ELR (cell line): Measurements from ENCODE around the gene PPP1R10.
"Not testable (repeated sequence)": the region's sequence is repeated elsewhere in the genome, so short reads cannot be mapped to it uniquely, and the experiment has no call there.

ENCODE experiments used
- DNase-seq: peaks from one replicate; pipeline ENCODE4 v3.0.0-alpha.2; 2015; ENCODE audit warnings: low read depth

Gene PPP1R10

DNA sequence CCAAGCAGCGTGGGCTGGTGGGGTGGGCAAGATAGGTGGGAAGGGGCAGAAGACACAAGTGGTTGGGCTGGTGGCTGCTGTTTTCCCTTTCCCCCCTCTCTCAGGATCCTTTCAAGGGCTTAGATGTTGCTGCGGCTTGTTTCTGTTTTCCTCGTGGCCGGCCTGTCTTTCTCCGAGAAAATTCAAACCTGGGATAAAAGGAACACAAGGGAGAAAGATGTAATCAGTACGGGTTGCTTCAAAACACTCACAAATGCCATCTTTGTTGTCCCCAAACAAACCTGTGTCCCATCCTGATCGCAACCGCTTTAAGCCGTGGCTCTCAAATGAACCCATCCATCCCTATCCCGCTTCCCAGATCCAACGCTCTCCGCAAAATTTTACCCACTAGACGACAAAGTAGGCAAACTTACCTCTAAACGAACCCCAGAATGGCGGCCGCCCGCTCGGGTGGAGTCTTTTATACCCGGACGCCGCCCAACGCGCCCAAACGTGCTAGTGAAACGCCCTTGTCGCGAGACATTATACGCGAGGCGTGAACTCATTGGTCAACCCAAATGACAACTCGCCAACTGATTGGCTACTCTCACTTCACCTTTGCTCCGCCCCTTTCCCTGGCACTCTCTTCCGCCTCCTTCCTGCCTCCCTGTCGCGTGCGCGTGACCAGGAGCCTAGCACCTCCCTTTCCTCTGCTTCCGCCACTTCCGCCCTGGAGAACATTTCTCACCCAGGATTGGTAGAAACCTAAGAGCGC, at the start of gene PPP1R10:
TSS of gene PPP1R10 (minus strand) at position 433 of the 754 bp plus-strand sequence. CDS start 7,299 bp downstream, outside the sequence.
- peak; percentile 100 for DNase-seq

GRCh38 chr6:30666300-30666699, 49.3 kb upstream of the PPP1R10 start:
- DNase-seq: peak; percentile 61

DNA sequence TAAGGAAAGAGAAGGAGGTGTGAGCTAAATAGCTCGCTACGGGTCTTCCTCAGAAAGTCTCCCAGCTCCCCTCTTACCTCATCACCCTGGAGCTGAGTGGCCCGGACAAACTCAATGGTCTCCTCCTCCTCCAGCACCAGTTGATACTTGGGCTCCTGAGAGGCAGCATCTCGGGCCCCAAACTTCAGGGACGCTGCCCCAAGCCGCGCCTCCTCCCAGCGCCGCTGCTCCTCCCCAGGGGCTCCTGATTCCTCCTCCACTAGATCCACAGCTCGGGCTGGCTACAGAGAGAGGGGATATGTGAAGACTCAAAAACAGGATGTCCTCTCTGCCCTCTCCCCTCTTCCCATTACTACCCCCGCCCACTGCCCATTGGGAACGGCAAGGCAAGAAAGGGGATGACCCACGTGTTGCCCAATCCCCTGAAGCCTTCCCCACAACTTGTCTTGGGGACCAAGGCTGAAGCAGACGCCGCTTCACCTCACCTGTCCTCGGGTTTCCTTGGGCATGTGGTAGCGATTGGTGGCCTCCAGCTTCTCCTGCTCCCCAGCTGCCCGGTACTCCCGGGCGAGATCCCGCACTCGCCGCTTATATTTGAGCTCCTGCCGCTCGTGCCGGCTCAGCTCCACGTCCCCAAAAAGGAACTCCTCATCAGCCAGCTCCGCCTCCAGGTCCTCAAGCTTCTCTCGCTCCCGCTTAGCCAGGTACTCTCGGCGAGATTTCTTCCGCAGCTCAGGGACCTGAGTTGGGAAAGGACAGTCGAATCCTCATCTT, 48.1 kb upstream of the PPP1R10 start:
- no peak for DNase-seq

GRCh38 chr6:30657922-30658321, 40.9 kb upstream of the PPP1R10 start:
- not testable (repeated sequence) for DNase-seq

DNA sequence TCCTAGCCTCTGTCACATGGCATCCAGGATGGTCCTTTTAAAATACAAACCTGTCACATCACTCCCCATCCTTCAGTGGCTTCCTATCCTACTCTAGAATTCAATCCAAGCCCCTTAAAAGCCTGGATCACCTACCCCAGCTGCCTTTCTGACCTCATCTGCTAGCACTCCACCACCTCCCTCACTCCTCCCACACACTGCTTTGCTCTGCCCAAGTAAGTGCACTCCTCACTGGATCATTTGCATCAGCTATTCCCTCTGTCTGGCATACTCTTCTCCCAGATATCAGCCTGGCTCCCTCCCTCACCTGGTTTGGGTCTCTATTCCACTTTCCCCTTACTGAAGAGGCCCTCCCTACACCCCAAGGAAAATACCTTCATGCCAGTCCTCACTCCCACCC, 40.4 kb upstream of the PPP1R10 start:
- DNase-seq: no peak

- DNase-seq: no peak
Observed at GRCh38 chr6:30656513-30656912, 39.5 kb upstream of the PPP1R10 start.

- no peak for DNase-seq
Observed at GRCh38 chr6:30655743-30656094, 38.7 kb upstream of the PPP1R10 start.

DNA sequence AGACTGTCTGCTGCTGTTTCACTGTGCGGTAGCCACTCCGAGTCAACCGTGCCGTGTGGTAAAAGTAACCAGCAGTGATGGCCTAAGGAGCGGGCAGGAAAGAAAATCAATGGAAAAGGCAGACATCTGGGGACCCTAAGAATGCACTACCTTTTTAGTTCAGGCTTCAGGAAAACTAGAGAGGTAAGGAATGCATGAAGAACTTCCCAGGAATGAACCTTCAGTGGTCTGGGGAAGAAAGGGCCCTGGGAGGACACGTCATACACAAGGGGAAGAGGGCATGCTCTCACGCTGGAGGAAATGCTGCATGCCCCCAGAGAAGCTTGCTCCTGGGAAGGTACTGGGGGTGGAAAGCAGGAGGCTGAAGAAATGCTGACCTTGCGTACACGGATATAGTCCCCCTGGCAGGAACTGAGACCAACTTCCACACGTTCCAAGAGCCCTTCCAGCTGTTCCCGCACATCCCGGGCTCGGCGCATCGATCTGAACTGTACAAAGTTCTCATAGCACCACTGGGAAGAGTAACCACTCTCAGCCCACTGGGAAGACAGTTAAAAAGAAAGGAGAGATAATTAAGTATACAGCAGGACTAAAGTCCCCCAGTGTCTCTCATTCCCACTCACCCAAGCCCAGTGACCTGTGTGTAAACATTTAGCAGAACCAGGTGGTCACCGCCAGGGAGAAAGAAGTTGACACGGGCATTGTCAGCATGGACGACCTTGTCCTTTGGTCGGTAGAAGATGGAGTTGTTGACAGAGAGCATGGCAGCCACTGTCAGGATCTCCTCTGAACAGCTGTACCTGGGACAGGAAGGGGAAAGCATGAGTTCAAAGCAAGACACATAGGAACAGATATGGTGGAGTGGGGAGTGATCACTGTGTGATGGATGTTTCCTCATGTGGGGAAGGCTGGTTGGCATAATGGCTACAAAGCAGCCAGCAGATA, 38.0 kb upstream of the PPP1R10 start:
- DNase-seq: no peak

DNA sequence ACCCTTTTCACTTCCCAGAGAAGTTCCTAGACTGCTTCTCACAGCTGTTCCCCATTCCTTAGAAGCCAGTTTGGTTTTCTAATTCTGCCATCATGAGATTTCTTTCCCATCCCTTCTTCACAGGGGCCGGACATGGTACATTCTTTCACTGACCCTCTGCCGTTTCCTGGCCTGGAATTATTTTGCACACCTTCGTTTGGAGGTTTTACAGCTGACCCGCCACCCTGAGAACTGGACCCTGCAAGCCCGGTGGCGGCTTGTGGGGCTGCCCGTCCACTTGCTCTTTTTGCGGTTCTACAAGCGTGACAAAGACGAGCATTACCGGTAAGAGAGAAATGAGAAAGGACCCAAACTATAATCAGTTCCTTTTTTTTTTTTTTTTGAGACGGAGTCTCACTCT, 34.1 kb upstream of the PPP1R10 start:
- no peak for DNase-seq

DNA sequence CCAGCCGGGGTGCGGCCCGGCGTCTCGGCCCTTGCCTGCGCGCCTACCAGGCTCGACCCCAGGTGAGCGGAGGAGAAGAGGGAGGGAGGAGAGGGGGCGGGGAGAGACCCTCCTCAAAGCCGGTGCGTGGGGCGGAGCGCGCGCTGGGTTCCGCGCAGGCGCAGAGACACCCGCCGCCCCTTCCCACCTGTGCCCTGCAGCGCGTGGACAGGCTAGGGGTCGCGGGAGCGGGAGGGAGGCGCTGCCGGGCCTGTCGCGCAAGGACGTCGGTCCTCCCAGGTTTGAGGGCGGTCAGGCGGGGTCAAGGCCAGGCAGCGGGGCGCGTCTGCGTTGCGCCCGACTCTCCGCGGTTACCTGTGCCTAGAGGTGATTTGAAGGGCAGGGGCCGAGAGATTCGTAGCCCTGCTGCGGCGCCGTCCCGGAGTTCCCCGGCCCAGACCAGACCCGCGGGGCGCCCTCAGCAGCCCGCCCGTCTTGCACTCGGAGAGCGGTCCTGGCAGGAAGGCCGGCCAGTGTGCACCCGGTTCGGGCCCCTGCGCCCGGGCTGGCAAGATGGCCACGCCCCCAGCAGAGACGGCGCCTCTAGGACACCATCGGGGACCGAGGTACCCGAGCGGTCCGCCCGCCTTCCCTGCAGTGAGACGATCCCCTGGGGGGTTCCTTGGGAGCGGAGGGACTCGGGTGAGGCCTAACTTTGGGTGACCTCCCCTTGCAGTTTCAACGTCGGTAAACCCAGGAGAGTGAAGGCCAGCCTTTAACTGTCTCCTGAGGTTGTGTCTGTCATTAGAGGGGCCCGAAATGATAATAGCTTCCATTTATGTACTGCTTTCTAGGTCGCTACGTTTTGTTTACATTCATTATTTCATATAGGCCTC, 30.4 kb upstream of the PPP1R10 start:
- DNase-seq: peak; percentile 75

DNA sequence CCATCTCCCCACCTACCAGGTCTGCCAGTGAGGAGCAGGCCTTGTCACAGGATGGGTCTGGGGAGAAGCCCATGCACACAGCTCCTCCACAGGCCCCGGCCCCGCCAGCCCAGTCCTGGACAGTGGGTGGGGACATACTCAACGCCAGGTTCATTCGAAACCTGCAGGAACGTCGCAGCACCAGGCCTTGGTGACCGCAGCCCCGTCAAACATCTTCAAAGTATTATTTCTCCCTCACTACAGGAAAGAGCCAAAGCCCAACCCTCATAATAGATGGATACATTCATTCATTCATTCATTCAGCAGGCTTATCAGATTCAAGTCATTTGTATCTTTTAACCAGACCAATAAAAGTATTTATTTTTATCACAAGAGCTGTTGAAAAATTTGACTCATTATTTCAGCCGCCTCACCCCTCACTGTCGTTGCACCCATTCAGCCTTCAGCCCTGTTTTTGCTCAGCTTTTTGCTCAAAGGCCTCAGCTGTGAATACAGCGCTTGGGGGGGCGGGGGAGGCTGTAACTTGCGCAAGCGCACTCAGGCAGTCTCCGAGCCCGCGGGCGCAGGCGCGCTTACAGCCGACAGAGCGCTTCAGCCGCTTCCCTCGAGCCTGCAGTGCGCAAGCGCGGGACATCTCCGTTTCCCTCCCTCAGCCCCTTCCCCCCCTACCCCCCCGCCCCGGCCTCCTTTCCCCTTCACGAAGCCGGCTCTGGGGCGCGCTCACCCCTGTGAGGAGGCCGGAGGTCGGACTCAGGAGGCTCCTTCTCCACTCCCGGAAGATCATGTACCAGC, 29.6 kb upstream of the PPP1R10 start, which contains the start of gene C6orf136:
TSS of gene C6orf136 (plus strand) at position 684 of the 792 bp plus-strand sequence. CDS start at position 783, 99 bp downstream.
- peak; percentile 95 for DNase-seq

- DNase-seq: peak; percentile 13
Observed at GRCh38 chr6:30645989-30646388, 28.9 kb upstream of the PPP1R10 start.

GRCh38 chr6:30644769-30645168, 27.7 kb upstream of the PPP1R10 start:
- DNase-seq: no peak

GRCh38 chr6:30643656-30644055, 26.6 kb upstream of the PPP1R10 start:
- no peak for DNase-seq

DNA sequence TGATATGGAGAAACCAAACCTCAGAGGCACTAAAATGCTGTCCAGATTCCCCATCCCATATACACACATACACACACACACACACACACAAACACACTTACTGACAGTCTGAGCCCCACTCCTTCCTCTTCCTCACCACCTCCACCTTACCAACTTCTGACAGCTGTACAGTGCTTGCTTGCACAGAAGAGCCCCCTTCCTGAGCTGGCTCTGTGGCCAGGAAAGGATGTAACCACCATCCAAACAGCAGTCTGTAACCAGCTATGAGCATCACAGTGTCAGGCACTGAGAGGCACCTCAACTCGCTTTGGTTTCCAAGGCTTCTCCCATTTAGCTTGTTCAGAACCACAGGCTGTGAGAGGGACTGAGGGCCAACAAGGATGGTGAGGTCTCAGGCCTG, 24.0 kb upstream of the PPP1R10 start:
- DNase-seq: no peak

- DNase-seq: no peak
Observed at GRCh38 chr6:30640481-30640880, 23.4 kb upstream of the PPP1R10 start.

DNA sequence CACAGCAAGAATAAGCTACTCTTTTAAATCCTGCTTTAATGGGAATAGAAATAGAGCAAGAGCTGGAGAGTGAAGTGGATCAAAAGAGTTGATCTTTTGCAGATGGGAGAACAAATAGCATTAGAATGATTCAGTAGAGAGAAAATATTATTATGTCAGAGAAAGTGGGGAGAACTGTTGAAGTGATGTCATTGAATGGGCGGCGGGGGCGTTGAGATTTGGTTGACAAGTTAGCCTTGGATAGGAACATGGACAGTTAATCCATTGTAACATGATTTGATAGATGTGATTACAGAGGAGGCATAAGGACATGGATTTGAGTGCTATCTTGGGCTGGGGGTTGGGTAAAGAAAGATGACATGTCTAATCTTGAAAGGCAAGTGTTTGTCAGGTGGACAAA, 18.8 kb upstream of the PPP1R10 start:
- no peak for DNase-seq

DNA sequence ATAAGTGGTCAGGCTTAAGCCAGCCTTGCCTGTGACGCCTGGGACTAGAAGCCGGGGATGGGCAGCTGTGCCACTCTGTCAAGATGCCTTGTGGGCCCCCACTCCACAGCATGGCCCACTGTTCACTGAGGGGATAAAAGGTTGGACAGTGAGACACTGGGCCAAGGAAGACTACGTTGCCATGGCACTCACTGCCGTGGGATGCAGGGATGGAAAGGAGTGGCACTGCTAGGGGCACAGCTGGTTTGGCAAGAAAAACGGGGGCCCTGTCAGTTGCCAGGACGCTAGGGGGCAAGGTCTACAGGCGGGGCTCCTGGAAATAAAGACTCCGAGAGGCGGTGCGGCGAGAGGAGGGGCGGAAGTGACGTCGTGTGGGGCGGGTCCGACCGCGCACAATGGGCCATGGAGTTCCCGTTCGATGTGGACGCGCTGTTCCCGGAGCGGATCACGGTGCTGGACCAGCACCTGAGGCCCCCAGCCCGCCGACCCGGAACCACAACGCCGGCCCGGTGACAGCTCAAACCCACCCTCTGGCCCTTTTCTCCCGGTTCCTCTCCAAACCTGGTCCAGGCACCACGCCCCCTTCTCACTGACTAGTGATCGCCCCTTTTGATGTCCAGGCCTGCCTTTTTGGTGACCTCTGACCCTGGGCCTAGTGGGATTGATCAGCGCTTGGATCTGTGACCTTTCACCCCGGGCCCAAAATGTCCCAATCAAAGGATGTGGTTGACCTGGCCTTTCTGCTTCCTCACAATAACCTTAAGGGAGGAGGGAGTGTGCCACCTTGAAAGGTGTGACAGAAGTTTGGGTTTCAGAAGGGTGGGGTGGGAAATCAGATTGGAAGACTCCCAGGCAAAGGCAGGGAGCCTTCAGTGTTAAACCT, 9.7 kb upstream of the PPP1R10 start, which contains the start of gene ATAT1:
TSS of gene ATAT1 (plus strand) at position 391 of the 883 bp plus-strand sequence.
- DNase-seq: peak; percentile 89

DNA sequence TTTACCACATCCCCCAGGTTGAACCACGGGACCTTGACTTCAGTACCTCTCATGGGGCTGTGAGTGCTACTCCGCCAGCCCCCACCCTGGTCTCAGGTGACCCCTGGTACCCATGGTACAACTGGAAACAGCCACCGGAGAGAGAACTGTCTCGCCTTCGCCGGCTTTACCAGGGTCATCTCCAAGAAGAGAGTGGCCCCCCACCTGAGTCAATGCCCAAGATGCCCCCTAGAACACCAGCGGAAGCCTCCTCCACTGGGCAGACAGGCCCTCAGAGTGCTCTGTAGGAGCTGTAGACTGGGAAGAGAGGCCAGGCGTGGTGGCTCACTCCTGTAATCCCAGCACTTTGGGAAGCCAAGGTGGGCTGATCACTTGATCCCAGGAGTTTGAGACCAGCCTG, 8.5 kb upstream of the PPP1R10 start:
- no peak for DNase-seq
